Posterior vena cava (tissue), 2 donors: ENCODE measurements around the gene GNB5. TPM values are rescaled to one million over a fixed set of nuclear protein-coding genes. Genes with fewer than 3 reads are reported as not detected.
"Not testable (repeated sequence)": the region's sequence is repeated elsewhere in the genome, so short reads cannot be mapped to it uniquely, and the experiment has no call there.

ENCODE experiments used
- DNase-seq: peaks from one replicate; pipeline ENCODE4 v3.0.0-alpha.2; 2020; ENCODE audit warnings: low spot score
- intact Hi-C, 2 donors: fragments of 100-400 bp; cut with DNase I; formaldehyde crosslinking; loops; one replicate each; pipeline versions ENCODE4 v1.14.1 to v1.14.2; 2022 to 2023
- total RNA-seq, 2 donors: library from RNA; stranded (reverse); fragmentation: NEBNext Ultra II Directional; extraction: Animal tissue kit (Norgen Biotek cat#: 25700); gene quantifications; one replicate each; pipeline ENCODE4 v1.2.1, GENCODE V29; 2021
- donor health status: DM: yes; HTN: yes; CAD: no.
- donor health status: DM: yes; HTN: yes; CAD: no.

GNB5 gene
- total RNA-seq, 2 donors from 2014 or later = 17.0 to 18.3 TPM

DNA sequence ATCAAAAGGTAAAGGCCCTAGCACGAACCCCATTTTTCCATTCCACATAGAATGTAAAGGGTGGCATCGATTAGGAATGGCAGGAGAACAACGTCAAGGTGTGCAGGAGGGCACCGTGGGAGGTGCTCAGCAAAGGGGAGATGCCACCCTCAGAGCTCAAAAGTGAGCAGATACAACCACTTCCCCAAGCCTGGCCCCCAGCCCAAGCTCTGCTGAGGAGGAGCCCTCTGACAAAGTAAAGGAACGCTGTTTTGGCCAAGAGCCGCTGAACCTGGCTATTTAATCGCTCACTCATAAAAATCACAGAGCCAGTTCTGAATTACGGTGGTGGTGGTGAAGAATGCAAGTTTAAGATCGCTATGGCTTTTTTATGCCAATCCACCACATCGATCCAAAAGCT lies 12.4 kb downstream of the GNB5 start:
- intact Hi-C loops = no loop called here
- no peak for DNase-seq

DNA sequence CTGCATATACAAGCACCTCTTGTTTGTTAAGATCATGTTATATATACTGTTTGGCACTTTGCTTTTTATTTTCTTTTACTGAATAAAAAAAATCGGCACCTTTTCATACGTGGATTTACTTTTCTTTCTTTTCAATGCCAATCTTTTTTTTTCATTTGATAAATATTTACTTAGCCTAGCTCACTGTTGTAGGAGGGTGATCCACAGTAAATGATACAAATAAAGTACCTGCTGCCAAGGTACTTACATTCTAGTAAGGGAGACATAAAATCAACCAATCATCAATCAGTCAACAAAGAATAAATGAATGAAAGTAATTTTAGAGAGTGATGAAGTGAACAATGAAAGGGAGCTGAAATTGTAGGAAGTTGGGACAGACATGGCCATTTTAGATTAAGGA lies 18.3 kb downstream of the GNB5 start:
- intact Hi-C loops = no loop called here
- DNase-seq = no peak

DNA sequence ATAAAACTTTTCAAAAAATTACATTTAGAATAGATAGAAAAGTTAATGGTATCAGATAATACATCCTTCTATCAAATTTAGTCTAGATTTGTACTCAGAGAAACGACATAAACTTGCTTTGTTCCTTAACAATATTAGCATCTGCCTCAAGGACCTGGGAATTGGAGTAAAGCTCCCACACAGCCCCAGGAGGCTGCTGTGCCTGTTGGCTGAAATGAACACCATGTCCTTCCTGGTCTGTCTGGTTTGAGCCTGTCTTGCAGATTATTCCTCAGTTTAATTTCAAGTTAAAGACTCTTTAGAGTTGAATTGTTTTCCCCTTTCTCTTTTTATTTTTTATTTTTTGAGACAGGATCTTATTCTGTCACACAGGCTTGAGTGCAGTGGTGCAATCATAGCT lies 19.4 kb downstream of the GNB5 start:
- intact Hi-C loops = no loop called here
- no peak for DNase-seq

DNA sequence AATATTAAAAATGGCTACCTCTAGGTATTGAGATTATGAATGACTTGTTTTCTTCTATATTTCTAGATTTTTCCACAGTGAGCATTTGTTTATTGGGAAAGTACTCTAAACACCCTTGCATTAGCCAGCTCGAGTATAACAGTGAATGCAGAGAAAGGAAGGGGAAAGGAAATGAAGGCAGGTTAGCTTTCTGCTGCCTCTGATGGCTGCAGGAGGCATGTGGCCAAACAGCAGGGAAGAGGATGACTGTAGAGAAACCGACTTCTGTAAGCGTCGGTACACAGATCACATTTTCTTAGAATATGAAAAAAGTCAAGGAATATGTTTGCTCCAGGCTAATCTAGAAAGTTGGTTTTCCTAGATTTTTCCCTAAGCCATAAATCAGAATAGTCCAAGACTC lies 19.8 kb downstream of the GNB5 start:
- no peak for DNase-seq
- intact Hi-C loops = no loop called here

DNA sequence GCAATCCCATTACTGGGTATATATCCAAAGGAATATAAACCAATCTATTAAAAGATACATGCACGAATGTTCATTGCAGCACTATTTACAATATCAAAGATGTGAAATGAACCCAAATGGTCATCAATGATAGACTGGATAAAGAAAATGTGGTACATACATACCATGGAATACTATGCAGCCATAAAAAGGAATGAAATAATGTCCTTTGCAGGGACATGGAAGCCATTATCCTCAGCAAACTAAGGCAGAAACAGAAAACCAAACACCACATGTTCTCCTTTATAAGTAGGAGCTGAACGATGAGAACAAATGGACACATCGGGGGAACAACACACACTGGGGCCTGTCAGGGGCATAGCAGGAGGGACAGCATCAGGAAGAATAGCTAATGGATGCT lies 21.0 kb downstream of the GNB5 start:
- intact Hi-C loops, DNase-seq: not testable (repeated sequence)

DNA sequence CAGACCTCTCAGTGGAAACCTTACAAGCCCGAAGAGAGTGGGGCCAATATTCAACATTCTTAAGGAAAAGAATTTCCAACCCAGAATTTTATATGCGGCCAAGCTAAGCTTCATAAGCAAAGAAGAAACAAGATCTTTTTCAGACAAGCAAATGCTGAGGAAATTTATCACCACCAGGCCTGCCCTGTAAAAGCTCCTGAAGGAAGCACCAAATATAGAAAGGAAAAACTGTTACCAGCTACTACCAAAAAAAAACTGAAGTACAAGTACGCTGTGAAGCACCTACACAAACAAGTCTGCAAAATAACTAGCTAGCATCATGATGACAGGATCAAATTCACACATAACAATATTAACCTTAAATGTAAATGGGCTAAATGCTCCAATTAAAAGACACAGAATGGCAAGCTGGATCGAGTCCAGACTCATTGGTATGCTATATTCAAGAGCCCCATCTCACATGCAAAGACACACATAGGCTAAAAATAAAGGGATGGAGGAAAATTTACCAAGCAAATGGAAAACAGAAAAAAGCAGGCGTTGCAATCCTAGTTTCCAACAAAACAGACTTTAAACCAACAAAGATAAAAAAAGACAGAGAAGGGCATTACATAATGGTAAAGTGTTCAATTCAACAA lies 25.6 kb downstream of the GNB5 start:
- intact Hi-C loops, DNase-seq: not testable (repeated sequence)

DNA sequence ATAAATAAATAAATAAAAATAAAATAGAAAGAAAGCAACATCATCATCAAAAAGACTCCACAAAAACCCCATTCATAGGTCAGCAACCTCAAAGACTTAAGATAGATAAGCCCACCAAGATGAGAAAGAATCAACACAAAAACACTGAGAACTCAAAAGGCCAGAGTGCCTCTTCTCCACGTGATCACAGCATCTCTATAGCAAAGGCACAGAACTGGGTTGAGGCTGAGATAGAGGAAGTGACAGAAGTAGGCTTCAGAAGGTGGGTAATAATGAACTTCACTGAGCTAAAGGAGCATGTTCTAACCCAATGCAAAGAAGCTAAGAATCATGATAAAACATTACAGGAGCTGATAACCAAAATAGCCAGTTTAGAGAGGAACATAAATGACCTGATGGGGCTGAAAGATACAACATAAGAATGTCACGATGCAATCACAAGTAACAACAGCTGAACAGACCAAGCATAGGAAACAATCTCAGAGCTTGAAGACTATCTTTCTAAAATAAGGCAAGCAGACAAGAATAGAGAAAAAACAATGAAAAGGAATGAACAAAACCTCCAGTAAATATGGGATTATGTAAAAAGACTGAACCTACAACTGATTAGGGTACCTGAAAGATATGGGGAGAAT lies 26.4 kb downstream of the GNB5 start:
- no peak for DNase-seq
- intact Hi-C loops = no loop called here

DNA sequence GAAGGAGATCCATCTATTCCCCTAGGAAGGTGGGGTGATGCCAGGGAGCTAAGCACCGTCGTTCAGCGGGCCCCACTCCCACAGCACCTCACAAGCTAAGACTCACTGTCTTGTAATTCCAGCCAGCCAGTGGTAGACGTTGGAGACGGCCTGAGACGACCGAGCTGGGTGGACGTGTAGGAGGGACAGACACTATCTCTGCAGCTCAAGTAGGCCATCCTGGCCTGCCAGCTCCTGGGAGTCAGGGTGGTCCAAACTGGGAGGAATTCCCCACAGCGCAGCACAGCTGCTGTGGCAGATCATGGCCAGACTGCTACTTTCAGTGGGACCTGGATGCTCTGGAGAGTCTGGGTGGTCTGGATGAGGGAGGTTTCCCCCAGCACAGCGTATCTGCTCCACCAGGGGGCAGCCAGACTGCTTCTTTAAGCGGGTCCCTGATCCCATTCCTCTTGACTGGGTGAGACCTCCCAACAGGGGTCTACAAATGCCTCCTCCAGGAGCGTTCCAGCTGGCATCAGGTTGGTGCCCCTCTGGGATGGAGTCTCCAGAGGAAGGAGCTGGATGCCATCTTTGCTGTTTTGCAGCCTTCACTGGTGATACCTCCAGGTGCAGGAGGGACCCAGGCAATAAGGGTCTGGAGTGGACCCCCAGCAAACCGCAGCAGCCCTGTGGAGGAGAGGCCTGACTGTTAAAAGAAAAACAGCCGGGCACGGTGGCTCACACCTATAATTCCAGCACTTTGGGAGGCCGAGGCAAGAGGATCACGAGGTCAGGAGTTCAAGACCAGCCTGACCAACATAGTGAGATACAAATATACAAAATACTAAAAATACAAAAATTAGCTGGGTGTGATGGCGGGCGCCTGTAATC lies 27.6 kb downstream of the GNB5 start:
- intact Hi-C loops = no loop called here
- DNase-seq = no peak

DNA sequence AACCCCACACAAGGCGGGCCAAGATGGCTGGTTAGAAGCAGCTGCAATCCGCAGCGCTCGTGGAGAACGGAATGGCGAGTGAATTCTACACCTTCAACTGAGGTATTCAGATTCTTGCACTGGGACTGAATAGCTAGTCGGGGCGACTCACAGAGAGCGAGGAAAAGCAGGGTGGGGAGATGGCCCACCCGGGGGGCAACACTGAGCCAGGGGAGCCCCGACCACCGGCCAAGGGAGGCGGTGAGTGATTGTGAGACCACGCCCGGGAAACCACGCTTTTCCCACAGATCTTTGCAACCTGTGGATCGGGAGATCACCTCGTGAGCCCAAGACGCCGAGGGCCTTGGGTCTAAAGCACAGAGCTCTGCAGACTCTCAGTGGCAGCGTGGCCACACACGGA lies 28.3 kb downstream of the GNB5 start:
- no peak for DNase-seq
- intact Hi-C loops = no loop called here

DNA sequence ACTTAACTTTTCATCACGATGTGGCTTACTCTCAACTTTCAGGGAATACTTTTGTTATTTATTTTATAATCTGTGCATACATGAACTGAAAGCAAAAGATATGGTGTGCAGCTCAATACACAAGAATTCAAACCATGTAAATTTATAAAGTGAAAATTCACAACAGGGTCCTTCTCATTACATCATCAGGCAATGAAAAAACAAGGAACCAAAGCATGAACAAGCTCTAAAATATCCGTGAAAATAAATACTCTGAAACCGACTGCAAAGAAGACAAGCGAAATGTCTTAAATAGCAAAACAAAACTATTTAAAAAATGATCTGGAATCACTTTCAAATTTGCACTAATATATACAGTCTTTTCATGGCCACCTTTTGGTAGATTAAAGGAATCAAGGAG lies 28.9 kb downstream of the GNB5 start:
- intact Hi-C loops = no loop called here
- no peak for DNase-seq

DNA sequence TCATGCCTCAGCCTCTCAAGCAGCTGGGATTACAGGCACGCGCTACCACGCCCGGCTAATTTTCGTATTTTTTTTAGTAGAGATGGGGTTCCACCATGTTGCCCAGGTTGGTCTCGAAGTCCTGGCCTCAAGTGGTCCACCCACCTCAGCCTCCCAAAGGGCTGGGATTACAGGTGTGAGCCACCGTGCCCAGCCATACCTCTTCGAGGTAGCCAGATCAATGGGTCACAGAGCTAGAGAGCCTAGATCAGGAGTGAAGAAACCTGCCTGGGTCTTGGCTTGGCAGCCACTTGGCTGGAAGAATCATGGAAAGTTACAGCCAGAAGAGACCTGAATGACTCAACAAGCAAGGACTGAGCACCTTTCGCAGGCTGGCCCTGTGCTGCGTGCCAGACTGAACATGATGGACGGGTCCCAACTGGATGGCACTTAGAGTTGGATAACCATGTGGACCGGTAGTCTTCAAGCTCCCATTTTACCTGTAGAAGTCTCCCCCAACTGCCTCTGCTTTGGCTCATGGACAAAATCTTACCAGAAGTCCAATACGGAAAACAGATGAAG lies 29.7 kb downstream of the GNB5 start:
- no peak for DNase-seq
- intact Hi-C loops = no loop called here

DNA sequence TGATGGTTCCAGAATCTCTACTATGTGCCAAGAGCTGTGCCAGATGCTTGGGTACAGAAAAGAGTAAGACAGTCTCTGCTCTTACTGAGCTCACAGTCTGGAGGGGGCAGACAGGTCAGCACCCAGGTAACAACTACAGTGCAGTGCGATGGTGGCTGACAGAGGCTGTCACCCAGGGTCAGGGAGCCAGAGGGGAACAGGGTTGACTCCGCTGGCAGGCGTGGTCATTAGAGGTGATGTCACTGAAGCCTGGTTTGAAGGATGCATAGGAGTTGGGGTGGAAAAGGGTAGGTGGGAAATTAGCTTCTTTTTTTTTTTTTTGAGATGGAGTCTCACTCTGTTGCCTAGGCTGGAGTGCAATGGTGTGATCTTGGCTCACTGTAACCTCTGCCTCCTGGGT lies 31.5 kb downstream of the GNB5 start:
- intact Hi-C loops = no loop called here
- no peak for DNase-seq

DNA sequence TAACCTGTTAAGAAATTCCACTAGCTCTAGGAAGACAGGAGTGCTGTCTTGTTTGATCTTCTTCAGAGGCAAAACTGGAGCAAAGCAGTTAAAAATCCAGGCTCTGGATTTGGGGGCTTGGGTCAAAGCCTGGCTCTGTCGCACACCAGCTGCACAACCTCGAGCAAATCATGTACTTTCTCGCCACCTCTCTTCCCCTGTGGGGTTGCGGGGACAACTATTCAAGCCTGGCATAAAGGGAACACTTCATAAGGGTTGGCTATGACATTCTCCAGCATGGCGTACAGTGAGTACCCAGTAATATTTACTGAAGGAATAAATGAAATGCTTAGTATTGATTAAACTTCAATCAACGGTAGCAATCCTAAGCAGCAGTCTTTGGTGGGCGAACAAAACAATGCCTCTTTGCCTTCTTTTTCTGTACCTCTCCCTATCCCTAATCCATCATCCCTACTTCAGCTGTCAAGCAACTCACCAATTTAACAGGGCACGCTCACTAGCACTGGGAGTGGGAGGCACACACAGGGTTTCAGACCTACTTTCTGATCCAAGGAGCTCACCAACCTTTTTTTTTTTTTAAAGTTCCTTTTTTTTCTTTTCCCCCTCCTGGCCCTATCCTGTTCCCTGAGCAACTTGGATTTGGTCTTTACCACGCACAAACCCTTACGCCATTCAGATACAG lies 33.0 kb downstream of the GNB5 start:
- intact Hi-C loops = no loop called here
- DNase-seq = no peak

DNA sequence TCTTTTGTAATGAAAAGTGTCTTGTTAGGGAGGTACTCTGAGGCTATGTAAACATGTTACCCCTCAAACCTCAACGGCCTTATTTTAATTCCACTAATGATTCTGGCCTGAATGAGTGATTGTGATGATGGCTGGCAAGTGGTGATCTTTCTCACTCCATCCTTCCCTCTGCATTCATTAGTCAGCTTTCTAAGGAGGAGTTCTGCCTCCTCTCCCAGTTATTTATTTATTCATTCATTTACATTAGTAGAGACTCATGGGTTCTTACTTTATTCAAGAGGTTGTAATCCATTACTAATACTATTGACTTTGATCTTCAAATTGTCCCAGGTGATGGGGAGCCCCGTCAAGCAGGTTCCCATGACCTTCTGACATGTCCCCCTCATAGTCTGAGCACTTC lies 35.3 kb downstream of the GNB5 start:
- intact Hi-C loops = no loop called here
- DNase-seq = no peak

DNA sequence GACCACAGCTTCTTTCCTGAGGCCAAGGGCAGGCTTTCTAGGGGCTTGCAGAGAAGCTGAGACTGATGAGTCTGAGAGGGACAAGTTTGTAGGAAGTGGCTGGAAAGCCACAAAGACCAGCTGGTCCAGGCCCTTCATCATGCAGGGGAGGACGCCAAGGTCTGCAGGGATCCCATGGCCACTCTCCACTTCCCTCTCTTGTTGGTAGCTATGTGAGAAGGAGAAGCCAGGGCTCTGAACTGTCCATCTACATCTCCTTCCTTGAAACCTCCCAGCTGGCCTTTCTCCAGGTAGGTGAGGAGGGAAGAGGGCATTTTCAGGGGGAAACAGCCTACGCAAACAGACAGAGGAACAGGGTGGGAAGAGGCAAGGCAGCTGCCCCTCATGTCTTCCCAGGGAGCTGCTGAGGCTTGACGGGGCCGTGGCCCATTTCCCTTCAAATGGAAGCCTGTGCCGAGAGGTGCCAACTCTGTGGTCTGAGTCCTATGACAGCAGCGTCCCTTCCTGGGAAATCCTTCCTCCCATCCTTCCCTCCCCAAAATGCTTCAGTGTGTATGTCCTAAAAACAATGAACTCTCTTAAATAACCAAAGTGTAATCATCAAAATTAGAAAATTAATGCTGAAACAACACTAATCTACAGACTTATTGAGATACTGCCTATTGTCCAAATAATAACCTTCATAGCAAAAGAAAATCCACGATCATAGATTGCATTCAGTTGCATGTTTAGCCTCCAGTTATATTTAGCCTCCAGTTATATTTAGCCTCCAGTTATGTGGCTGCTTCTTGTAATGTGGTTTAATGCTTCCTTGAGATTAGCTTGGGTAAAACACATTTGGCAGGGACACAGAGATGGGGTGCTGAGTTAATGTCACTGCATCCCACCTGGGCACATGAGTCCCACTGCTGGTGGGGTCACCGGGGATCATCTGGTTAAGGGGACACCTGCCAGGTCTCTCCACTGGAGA lies 36.0 kb downstream of the GNB5 start:
- intact Hi-C loops = no loop called here
- no peak for DNase-seq

DNA sequence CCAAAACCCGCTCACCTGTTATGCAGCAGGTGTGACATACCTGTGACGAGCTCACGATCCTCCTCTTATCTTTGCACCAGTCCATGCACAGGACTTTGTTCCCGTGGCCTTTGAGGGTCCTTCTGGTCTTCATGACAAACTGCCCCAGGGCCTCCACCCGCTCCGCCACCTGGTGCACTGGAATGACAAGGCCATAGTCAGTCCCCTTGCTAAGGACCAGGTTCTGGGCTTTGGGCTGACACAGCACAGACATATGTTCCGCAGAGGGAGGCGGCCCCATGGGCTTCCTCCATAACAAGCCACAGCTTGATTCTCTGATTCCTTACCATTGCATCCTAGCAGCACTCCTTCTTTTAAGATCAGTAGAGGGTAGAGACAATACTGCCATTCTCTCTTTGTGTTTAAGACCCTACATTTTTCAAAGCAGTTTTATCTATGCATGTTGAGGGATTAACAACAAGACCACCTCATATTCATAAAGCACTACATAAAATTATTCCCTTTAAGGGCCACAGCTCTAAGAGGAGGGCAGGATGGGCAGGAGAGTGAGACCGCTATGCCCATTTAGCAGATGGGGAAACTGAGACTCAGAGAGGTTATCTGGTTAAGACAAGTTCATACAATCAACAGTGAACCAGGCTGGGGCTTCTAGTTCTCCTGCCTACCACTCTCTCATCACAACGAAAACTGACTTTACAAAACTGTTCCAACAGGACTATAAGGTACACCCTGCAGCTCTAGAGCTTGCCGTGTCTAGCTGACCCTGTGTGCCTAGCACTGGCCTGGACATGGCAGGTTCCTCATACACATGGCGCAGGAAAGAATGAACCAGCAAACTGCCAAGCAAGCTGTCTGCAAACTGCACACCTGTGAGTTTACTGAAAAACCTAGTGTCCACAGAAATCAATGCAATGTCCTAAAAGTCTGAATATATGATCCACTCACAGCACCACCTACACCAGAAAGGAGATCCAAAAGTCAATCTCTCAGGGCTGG lies 37.0 kb downstream of the GNB5 start:
- DNase-seq = no peak
- intact Hi-C loops = no loop called here

DNA sequence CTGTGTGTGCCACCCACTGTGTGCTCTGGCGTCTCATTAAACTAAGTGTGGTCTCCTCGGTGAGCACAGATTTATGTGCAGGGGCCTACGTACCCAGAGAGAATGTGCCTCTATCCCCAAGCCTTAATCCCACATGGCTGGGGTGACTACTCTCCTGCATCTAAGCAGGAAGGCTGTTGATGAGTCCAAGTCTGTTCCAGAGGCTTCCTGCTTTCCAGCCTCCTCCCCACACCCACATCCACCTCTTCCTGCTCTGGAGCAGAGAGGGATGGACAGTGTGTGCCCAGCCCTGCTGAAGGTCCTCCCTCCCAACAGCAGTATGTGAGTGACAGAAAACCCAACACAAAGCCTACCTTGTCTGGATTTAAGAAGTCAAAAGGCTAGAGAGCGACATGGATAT lies 39.8 kb downstream of the GNB5 start:
- intact Hi-C loops = no loop called here
- no peak for DNase-seq
